ENCODE data around the gene PRKCB.

- TF ChIP-seq, protein P1, sequence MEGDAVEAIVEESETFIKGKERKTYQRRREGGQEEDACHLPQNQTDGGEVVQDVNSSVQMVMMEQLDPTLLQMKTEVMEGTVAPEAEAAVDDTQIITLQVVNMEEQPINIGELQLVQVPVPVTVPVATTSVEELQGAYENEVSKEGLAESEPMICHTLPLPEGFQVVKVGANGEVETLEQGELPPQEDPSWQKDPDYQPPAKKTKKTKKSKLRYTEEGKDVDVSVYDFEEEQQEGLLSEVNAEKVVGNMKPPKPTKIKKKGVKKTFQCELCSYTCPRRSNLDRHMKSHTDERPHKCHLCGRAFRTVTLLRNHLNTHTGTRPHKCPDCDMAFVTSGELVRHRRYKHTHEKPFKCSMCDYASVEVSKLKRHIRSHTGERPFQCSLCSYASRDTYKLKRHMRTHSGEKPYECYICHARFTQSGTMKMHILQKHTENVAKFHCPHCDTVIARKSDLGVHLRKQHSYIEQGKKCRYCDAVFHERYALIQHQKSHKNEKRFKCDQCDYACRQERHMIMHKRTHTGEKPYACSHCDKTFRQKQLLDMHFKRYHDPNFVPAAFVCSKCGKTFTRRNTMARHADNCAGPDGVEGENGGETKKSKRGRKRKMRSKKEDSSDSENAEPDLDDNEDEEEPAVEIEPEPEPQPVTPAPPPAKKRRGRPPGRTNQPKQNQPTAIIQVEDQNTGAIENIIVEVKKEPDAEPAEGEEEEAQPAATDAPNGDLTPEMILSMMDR (IDR thresholded peaks at IDR 0.05), result no peak
- TF ChIP-seq POLR2A (IDR thresholded peaks at IDR 0.05), result no peak
Measured at GRCh38 chr16:24140730-24141129, 304.9 kb downstream of the PRKCB start.
